GM18498 (cell line): ENCODE measurements around the gene ADGRG1.
"Not testable (repeated sequence)": the region's sequence is repeated elsewhere in the genome, so short reads cannot be mapped to it uniquely, and the experiment has no call there.

Experiments used
- ATAC-seq: cut with Tn5 transposase; IDR thresholded peaks from one replicate; pipeline ENCODE4 v1.9.1; 2021; ENCODE audit warnings: mild to moderate bottlenecking, moderate library complexity; ENCODE audit not compliant: unreplicated experiment

Gene ADGRG1

DNA sequence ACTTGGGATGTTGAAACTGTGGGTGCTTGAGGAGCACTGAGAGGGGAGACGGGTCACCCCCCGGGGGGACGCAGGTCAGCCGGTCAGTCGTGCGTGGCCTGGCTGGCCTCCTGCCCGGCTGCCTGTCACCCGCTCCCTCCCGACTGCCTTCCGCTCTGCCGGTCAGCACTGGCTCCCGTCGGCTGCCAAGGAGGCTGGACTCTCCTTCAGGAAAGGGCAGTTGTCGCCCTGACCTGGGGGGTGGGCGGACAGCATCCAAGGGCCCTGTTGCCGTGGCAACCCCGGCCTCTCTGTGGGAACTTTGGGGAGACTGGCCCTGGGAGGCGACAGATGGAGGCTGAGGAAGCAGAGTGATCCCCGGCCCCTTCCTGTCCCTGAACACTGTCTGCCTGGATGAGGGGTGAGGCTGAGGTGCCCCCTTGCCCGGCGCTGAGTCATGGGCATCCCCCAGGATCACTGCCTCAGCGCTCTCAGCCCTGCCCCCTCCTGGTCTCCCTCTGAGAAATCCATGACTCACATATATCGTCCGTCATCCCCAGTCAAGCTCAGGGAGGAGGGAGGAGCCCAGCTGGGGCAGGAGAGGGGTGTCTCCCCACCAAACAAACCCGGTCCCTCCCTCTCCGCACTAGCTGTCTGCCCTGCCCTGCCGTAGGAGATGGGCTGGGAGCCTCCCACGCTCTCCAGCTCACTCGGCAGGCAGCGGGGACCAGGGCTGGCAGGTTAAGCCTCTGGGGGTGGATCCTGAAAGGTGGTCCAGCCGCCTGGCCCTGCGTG, at the start of gene ADGRG1:
ADGRG1 (plus strand) TSS at position 623 of the 774 bp plus-strand sequence. CDS start 21,658 bp downstream, outside the sequence.
- ATAC-seq, result no peak

DNA sequence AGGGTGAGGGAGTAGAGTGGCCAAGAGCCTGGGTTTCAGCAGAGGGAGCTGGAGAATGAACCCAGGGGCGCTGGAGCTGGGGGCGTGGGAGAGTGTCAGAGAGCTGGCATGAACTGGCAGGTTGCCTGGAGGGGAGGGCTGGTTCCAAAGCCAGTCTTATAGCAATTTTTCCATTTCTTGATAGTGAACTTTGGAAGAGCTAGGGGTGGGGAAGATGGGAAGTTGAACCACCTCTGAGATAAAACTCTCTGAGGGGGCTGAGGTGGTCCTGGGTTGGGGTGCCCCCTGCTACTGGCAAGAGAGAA, 49.1 kb upstream of the ADGRG1 start:
- no peak for ATAC-seq

DNA sequence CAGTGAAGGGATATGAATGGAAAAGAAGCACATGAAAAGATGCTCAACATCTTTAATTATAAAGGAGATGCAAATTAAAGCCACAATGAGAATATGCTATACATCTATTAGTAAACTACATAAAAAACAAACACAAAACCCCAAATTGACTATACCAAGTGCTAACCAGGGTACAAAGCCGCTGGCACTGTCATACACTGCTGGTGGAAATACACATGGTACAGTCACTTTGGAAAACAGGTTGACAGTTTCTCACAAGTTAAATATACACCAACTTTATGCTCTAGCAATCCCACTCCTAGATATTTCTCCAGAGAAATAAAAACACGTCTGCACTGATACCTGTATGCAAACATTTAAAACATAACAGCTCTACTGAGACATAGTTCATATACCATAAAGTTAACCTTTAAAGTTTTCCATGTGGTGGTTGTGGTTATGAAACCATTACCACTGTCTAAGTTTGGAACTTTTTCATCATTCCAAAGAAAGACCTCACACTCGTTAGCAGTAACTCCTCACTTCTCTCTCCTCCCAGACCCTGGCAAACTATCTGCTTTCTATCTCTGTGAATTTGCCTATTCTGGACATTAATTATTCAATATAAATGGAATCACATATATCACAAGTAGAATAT, 43.3 kb upstream of the ADGRG1 start:
- no peak for ATAC-seq

DNA sequence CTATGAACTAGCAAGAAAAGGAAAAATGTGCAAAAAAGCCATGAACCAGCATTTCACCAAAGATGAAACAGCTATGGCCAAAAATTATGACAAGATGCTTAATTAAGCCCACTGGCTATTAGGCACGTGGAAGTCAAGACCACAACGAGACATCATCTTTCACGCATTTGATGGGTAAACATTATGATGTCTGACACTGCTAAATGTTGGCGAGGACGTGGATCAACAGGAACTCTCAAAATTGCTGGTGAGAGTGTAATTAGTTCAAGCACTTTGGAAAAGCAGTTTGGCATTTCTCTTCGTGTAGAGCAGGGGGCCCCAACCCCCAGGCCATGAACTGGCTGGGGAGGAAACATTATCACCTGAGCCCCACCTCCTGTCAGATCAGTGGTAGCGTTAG, 39.6 kb upstream of the ADGRG1 start:
- no peak for ATAC-seq

DNA sequence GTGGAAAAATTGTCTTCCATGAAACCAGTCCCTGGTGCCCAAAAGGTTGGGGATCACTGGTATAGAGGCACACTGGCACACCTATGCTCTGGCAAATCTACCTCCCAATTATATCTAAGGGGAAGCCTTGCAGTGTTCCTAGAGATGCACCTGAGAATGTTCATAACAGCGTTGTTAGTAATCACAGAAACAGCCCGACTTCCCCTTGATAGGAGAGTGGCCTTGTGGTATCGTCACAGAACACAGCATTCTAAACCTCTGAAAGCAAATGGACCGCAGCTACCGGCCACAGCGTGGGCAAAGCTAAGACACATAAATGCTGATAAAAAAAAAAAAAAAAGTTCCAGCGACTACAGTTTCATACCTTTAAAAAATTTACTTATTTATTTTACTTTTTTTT, 39.1 kb upstream of the ADGRG1 start:
- no peak for ATAC-seq

DNA sequence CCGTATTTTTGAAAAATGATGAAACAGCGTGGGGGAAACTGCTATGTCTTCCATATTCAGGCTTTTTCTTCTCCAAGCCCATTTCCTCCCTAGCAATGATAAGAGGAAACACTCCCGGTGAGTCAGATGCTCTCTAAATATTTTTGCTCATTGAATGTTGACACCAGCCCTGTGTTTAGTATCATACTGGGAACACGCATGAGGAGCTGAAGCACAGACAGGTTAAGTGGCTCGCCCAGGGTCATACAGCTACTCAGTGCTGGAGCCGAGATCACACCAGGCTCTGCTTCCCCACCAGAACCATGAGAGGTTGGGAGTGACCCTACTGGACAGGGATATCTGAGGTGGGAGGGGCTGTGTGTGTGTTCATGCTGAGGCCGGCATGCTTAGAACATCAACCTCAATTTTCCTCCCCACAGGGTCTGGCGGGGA, 37.8 kb upstream of the ADGRG1 start:
- no peak for ATAC-seq

DNA sequence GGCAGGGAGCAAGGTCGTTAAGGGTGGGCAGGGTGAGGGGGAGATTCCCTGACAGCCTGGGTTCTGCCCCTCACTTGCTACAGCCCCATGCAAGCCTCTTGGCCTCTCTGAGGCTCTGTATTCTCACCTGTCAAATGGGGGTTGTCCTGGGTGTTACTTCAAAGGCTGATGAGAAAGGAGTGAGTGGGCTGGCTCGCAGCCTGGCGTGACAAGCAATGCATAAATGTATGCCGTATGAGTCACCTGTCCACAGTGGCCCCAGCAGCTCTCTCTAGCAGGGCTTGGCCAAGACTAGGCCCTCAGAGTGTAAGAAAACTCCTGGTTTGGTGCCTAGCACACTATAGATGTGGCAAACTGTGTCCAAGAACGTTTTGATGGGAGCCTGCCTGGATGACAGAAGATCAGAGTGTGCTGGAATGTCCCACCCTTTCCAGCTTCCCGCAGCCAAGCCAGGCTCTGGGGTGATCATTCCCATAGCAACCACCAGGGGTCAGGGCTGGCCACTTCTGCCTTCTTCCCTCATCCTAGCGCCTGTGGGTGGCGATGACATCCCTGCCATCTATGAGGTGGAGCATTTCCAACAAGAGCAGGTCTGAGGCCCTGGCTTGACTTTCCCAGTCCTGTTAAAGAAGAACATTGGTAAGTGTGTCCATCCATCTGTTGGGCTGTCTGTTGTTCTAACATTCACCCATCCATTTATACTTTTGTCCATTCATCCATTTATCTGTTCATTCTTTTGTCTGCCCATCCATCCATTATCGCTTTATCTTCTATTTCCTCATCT, 37.2 kb upstream of the ADGRG1 start:
- ATAC-seq, result peak; percentile 67

DNA sequence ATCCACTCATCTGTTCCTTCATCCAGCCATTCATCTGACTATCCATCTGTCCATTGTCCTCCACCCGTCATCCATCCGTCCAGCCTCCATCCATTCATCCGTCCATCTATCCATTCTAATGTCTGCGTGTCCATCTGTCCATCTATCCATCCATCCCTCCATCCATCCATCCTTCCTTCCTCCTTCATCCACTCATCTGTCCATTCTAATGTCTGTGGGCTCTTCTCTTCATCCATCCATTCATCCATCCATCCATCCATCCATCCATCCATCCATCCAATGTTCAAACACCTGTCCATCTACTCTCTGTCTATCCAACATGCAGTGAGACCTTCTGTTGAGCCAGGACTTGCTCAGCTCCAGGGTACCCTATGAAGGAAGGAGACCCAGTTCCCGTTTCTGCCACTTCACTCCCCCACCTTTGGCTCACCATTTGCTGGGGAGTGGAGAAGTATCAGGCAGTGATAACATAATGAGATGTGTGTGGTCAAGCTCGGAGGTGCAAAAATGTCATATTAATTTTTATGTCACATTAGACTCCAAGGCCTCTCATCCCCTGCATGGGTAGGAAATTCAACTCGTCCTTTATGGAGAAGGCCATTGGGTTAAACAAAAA, 36.5 kb upstream of the ADGRG1 start:
- ATAC-seq, result no peak

DNA sequence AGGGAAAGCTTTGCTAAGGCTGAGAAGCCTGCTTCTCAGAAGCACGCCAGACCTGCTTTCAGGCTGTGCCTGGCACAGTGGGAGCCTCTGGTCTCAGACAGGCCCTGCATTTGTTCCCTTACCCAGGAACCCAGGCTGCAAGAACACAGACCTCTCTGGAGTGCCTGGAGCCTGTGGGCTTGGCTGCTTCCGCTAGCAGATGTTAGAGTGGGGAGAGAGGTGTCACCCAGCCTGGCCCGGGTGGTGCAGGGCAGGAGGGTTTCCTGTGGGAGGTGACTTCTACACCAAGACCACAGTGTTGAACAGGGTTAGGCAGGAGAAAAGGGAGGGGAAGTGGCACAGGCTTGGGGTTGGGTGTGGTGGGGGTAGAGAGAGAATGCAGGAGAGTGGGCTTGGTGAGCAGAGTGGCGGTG, 35.8 kb upstream of the ADGRG1 start:
- peak; percentile 83 for ATAC-seq

DNA sequence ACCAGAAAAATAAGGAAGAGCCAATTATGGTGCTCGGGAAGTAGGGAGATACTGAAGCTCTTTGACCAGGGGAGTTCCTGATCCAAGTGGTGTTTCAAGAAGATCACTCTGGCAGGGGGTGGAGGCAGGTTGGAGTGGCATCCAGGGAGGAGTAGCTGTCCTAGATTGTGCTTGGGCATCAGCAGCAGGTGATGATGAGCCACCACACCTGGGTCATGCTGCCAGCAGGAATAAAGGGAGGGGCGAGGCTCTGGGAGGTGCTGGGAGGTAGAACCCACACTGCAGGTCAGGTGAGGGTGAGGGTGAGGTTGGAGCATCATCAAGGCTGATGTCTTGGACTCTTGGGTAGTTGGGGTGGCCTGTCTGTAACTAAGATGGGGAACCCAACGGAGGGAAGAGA, 35.4 kb upstream of the ADGRG1 start:
- no peak for ATAC-seq

DNA sequence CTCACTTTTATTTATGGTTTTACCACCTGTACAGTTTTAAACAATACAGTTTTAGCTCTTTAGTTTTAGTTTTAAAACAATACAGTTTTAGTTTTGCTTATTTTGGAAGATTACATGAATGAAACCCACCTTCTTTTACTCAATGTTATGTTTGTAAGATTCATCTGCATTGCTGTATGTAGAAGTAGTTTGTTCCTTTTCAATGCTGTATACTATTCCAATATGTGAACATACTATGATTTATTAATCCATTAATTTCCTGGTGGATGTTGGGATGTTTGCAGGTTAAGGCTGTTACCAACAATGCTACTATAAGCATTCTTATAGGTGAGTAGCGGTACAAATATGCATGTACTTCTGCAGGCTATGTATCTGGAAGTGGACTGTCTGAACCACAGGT, 34.4 kb upstream of the ADGRG1 start:
- ATAC-seq, result no peak

DNA sequence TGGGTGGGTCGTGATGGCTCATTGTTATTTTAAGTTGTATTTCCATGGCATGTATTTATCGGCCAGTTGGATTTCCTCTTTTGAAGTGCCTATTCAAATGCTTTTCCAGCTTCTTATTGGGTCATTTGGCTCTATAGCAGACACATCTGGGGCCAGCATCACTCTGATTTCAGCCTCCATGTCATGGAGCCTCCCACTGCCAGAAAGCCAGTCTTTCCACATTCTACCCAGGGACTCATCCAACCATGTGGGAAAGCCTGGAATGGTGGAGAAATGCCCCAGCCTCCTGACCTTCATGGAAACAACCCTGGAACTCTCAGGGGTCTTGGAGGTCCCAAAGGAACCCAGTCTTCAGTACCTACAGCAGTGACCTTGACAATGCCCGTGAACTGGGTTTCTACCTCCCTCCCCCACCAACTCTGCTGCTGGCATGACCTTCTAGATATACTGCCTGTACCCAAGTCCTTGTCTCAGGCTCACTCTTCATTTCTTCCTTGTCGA, 33.8 kb upstream of the ADGRG1 start:
- ATAC-seq, result no peak

DNA sequence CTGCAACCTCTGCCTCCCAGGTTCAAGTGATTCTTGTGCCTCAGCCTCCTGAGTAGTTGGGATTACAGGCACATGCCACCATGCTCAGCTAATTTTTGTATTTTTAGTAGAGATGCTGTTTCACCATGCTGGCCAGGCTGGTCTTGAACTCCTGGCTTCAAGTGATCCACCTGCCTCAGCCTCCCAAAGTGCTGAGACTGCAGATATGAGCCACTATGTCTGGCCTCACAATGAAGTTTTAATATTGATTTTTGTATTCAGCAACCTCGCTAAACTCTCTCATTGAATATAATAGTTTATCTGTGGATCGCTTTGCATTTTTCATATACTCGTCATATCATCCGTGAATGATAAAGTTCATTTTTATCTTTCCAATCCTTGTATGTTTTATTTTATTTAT, 32.2 kb upstream of the ADGRG1 start:
- ATAC-seq, result not testable (repeated sequence)

DNA sequence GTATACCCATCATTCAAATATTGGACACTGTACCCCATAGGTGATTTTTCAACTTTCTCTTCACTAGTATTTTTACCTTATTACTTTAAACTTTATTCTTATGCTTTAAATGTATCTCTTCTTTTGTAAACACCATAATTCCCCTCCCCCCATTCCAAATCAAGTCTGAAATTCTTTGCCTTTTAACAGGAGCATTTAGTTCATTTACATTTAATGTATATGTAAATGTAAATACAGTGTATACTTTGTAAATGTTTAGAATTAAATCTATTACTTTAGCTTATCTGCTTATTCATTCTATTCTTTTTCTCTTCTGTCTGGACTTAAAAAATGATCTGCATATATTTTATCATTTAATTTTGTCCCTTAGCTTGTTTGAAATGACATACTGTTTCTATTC, 30.0 kb upstream of the ADGRG1 start:
- no peak for ATAC-seq

DNA sequence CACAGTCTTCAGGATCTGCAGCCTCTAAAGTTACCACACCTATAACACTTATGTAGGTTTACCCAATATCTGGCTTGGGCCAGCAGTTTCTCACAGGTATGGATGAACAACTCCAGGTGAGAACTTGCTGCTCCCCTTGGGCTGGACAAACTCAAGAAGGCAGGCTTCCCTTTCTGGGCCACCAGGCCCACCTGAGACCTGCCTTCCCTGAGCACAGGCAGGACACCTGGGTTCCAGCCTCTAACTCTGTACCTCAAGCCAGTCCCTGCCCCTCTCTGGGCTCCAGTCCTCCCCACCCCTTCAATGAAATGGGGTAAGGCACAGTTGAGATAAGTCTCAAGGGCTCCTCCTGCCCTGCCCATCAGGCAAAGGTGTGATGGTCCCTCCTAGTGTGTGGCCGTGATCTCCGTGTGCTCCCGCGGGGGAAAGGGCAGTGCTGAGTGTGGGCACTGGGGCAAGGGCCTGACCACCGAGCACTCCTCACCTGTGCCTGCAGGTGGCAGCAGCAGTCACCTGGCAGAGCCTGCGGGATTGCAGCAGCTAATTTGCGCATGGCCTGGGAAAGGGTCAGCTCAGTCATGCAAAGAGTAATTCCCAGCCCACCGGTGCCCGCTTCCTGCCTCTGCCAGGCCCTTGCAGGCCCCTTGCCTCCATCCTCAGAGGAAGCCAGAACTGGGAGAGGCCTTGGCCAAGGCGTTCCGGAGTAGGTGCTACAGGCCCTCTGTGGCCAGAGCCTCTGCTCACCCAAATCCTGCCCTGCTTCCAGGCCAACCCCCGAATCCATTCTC, 28.2 kb upstream of the ADGRG1 start:
- no peak for ATAC-seq

DNA sequence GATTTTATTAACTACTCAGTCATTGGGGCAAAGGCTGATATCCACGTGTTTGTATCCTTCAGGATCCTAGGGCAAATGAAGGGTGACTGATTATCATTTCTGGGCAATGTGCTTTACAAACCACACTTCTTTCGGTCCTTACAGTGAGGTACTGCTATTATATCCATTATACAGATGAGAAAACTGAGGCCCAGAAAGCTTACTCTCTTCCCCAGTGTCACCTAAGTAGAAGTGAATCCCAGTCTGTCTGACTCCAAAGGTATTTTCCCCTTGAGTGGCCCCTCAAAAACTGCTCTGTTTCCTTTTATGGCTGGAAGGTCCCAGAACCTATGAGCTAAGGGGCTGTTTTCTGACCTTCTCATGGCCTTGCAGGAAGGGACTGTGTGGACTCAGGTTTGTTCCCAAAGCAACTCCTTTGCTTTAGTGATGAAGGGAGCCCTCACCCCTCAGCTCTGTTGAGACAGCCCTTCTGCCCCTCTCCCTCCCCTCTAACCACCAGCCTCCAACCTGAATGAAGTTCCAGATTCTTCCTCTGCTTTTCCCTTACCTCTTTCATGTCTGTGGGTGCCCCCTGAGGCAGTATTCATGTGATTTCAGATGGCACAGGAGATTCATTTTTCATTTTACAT, 27.4 kb upstream of the ADGRG1 start:
- no peak for ATAC-seq

DNA sequence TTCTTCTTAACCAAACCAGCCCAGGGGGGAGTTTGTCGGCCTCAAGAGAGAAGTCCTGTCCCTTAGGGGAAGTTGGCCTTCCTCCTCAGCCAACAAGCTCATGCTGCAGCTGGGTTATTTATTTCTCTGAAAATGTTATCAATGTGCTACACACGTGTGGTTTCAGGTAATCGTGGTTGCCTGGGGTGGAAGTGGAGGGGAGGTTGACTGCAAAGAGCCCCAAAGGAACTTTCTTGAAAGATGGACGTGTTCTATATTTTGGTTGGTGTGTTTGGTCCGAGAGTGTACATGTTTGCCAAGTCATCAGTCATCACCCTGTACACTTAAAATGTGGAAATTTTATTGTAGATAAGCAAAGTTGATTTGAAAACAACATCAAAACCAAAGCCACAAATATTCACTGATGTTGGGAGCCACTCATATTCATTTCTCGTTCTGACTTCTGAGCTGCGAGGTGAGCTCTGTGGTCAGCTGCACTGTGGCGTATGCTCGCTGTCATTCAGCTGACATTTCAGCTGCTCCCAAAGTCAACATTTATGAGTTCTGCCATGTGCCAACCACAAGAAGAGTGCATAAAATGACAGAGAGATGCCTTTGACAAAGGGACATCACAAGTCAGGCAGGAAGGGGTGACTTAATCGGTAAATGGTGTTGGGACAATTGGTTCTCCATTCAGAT, 26.5 kb upstream of the ADGRG1 start:
- peak; percentile 85 for ATAC-seq

DNA sequence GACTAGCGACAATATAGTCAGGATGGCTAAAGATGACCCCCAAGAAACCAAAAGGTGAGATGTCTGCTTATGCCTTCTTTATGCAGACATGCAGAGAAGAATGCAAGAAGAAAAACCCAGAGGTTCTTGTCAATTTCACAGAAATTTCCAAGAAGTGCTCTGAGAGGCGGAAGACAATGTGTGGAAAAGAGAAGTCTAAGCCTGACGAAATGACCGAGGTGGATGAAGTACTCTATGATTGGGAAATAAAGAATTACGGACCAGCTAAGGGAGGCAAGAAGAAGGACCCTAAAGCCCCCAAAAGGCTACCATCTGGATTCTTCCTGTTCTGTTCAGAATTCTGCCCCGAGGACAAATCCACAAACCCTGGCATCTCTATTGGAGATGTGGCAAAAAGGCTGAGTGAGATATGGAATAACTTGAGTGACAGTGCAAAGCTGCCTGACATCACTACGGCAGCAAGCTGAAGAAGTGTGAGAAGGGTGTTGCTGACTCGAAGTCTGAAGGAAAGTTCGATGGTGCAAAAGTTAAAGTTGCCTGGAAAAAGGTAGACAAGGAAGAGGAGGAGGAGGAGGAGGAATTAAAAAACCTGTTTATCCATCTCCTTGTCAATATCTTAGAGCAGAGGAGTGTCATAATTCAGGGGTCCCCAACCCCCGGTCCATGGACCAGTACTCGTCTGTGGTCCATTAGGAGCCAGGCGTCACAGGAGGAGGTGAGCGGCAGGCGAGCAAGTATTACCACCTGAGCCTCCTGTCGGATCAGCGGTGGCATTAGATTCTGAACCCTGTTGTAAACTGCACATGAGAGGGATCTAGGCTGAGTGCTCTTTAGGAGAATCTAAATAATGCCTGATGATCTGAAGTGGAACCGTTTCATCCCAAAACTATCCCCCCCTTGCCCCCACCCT, 25.1 kb upstream of the ADGRG1 start:
- ATAC-seq, result no peak
